GM18507 (cell line): ENCODE measurements around the gene LRIT2.

Source experiments
- DNase-seq: peaks from one replicate; pipeline ENCODE4 v3.0.0; 2011; ENCODE audit warnings: low read depth; ENCODE audit not compliant: insufficient read length; ENCODE audit errors: extremely low spot score
- FAIRE-seq: peaks from 2 replicates; lab custom pipeline; 2011; peaks lifted over from hg19 to GRCh38; lab: Jason Lieb, UNC

LRIT2 gene

GRCh38 chr10:84244651-84245270 is 19.4 kb upstream of the LRIT2 start, which contains the start of gene RGR:
TSS of gene RGR (plus strand) at chr10:84245053. CDS start at chr10:84245091, 38 bp downstream.
- no peak for DNase-seq
- FAIRE-seq = no peak

GRCh38 chr10:84243759-84244158 is 18.4 kb upstream of the LRIT2 start:
- FAIRE-seq (no peak), DNase-seq (no peak)

GRCh38 chr10:84241185-84241790 is 15.9 kb upstream of the LRIT2 start, which contains the start of gene LRIT1:
TSS of gene LRIT1 (minus strand) at chr10:84241546. CDS start at chr10:84241439, 107 bp downstream.
- FAIRE-seq = no peak

GRCh38 chr10:84238909-84239308 is 13.6 kb upstream of the LRIT2 start:
- FAIRE-seq = no peak
- DNase-seq = no peak

More at GRCh38 chr10:84241185-84241790, 15.9 kb upstream of the LRIT2 start, which contains the start of gene LRIT1:
- DNase-seq = no peak

GRCh38 chr10:84237199-84238051 is 12.1 kb upstream of the LRIT2 start:
- DNase-seq (no peak), FAIRE-seq (no peak)

- FAIRE-seq = no peak
Measured at GRCh38 chr10:84236807-84237198, 11.5 kb upstream of the LRIT2 start.

GRCh38 chr10:84235096-84235495 is 9.8 kb upstream of the LRIT2 start:
- DNase-seq (no peak), FAIRE-seq (no peak)

More at GRCh38 chr10:84236807-84237198, 11.5 kb upstream of the LRIT2 start:
- no peak for DNase-seq

GRCh38 chr10:84234479-84234878 is 9.1 kb upstream of the LRIT2 start:
- FAIRE-seq (no peak), DNase-seq (no peak)

GRCh38 chr10:84233940-84234339 is 8.6 kb upstream of the LRIT2 start:
- DNase-seq = no peak
- FAIRE-seq = no peak

- no peak for DNase-seq
- no peak for FAIRE-seq
Measured at GRCh38 chr10:84232376-84232775, 7.0 kb upstream of the LRIT2 start.

- FAIRE-seq (no peak), DNase-seq (no peak)
Measured at GRCh38 chr10:84230359-84230758, 5.0 kb upstream of the LRIT2 start.

- FAIRE-seq = no peak
Measured at GRCh38 chr10:84227810-84228209, 2.5 kb upstream of the LRIT2 start.

GRCh38 chr10:84226616-84227015 is 1.3 kb upstream of the LRIT2 start:
- FAIRE-seq = no peak

More at GRCh38 chr10:84227810-84228209, 2.5 kb upstream of the LRIT2 start:
- DNase-seq = no peak

GRCh38 chr10:84224411-84225028 is 824 bp downstream of the LRIT2 start:
- no peak for DNase-seq
- no peak for FAIRE-seq

More at GRCh38 chr10:84226616-84227015, 1.3 kb upstream of the LRIT2 start:
- DNase-seq = no peak

- FAIRE-seq (no peak), DNase-seq (no peak)
Measured at GRCh38 chr10:84221916-84222315, 3.4 kb downstream of the LRIT2 start.

- FAIRE-seq = no peak
Measured at GRCh38 chr10:84217746-84218145, 7.6 kb downstream of the LRIT2 start.

GRCh38 chr10:84216834-84217233 is 8.5 kb downstream of the LRIT2 start:
- DNase-seq = no peak
- no peak for FAIRE-seq

More at GRCh38 chr10:84217746-84218145, 7.6 kb downstream of the LRIT2 start:
- no peak for DNase-seq

GRCh38 chr10:84214612-84215235 is 10.6 kb downstream of the LRIT2 start:
- DNase-seq (no peak), FAIRE-seq (peak; percentile 89)

GRCh38 chr10:84214046-84214572 is 11.2 kb downstream of the LRIT2 start:
- FAIRE-seq = no peak
- DNase-seq = no peak
